ENCODE results near the gene CKMT1A. TPM values are rescaled to one million over a fixed set of nuclear protein-coding genes. Genes with fewer than 3 reads are reported as not detected.

CKMT1A gene
- polyA plus RNA-seq, 3 donors: not detected

DNA sequence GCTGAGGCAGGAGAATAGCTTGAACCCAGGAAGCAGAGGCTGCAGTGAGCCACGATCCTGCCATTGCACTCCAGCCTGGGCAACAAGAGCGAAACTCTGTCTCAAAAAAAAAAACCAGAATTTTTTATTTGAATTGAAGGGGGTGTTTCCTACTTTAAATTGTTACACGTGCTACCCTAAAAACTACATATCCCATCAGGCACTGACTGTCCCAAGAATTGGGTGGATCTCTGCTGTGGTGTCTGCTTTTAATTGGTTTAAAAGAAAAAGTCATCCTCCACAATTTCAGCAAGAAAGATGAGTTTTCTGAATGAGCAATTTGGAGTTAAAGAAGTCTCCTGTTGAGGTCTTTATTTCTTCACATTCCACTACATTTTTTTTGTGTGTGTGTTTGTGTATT, 54.7 kb downstream of the CKMT1A start:
- Mint-ChIP-seq H3K27ac (peak overlapping the region in 6 of 7 donors; percentile 9 to 93 (median 72)), H3K4me1 (peaks cover 41% of the 10 kb centered on the region)
- H3K27ac ChIP-seq (ENCODE audit: low read depth in 1 of 2, low read length in 2 of 2): no peak overlapping the region

More for the DNA sequence above, 54.7 kb downstream of the CKMT1A start:
- DNase-seq: peak in 1 of 3 donors; percentile 19
- H3K9me3 Mint-ChIP-seq: no peaks in the 10 kb centered on the region
- Histone ChIP-seq H3K4me3 (replicated peaks in 1 of 3; ENCODE audit: low read depth in 2 of 3, low read length in 3 of 3) (peak overlapping the region in 1 of 3 experiments; percentile 82), H3K4me2 (replicated peaks; ENCODE audit: extremely low read depth, low read length, poor library complexity, severe bottlenecking) (no peak overlapping the region), H3K9ac (ENCODE audit: insufficient read depth, low read length, poor library complexity, severe bottlenecking) (no peak overlapping the region), H4K20me1 (ENCODE audit: insufficient read depth, low read length) (peaks cover 64% of the 10 kb centered on the region), H3K9me3 (replicated peaks in 1 of 2; ENCODE audit: control insufficient read depth in 1 of 2, insufficient read depth in 1 of 2, low read length in 2 of 2) (no peaks in the 10 kb centered on the region), H3K36me3 (replicated peaks in 1 of 2; ENCODE audit: control insufficient read depth in 1 of 2, insufficient read depth in 2 of 2, low read length in 2 of 2) (peaks cover 8 to 24% of the 10 kb centered on the region in 2 donors), H3K79me2 (ENCODE audit: insufficient read depth, low read length) (peaks cover 72% of the 10 kb centered on the region), H3K4me1 (ENCODE audit: control insufficient read depth in 1 of 2, insufficient read depth in 2 of 2, low read length in 2 of 2) (peaks cover 33 to 49% of the 10 kb centered on the region in 2 donors), H2AFZ (ENCODE audit: insufficient read depth, low read depth, low read length, poor library complexity, severe bottlenecking) (no peak overlapping the region), H3K27me3 (ENCODE audit: control insufficient read depth in 2 of 2, insufficient read depth in 2 of 2, low read length in 2 of 2) (no peaks in the 10 kb centered on the region)
- intact Hi-C loops (cut with micrococcal nuclease): loop anchor here in 1 of 2 donors (5.0 to 10.0 kb wide), 2 partner anchors 44 to 796 kb away; partner anchors contain the start of gene SERF2
- H3K36me3 Mint-ChIP-seq: peaks cover 15 to 20% of the 10 kb centered on the region in 2 donors
- no peak for TF ChIP-seq CTCF (IDR thresholded peaks at IDR 0.05)
- no CpG with 5 or more reads among the region's 3 CpGs for WGBS (ENCODE audit: insufficient coverage)
- peak overlapping the region in 1 of 2 donors; percentile 54 for H3K4me3 Mint-ChIP-seq
- no peaks in the 10 kb centered on the region for H3K27me3 Mint-ChIP-seq (ENCODE audit: low read depth in 3 of 3)

Small RNAs within 50 kb of the gene (small RNA-seq; reads per million reads assigned to genes)
- gene PDIA3P2 (ENCODE audit: insufficient read length, low read depth) (not detected), gene RNU6-353P (ENCODE audit: insufficient read length, low read depth) (not detected), gene RNU6-354P (ENCODE audit: insufficient read length, low read depth) (not detected)

Other genes with a start within 250 kb of the CKMT1A start
- gene TP53BP1, start 200.7 kb upstream of the CKMT1A start, polyA plus RNA-seq: 1 to 10 TPM; 1.8 to 6.7 (median 3.1) TPM
- gene MAP1A, start 176.3 kb upstream of the CKMT1A start, polyA plus RNA-seq: under 1 TPM in 2 of 3 donors, not detected in 1; 0.01 to 0.02 TPM
- gene PPIP5K1, start 103.7 kb upstream of the CKMT1A start, polyA plus RNA-seq: 10 to 100 TPM in 1 of 3 donors, 1 to 10 TPM in 1, under 1 TPM in 1; 0.95 to 19.9 (median 2.0) TPM
- not detected for gene CKMT1B, start 99.8 kb upstream of the CKMT1A start, polyA plus RNA-seq
- under 1 TPM in 1 of 3 donors, not detected in 2; 0.37 TPM for gene STRC, start 75.1 kb upstream of the CKMT1A start, polyA plus RNA-seq
- 1 to 10 TPM in 1 of 3 donors, not detected in 2; 2.5 TPM for gene CATSPER2, start 45.0 kb upstream of the CKMT1A start, polyA plus RNA-seq
- gene PDIA3, start 52.6 kb downstream of the CKMT1A start, polyA plus RNA-seq: 100 to 1,000 TPM; 101 to 305 (median 195) TPM
- gene ELL3, start 83.1 kb downstream of the CKMT1A start, polyA plus RNA-seq: 1 to 10 TPM in 1 of 3 donors, under 1 TPM in 2; 0.29 to 1.2 (median 0.60) TPM
- 1,000 to 10,000 TPM; 1,511 to 3,135 (median 2,483) TPM for gene SERF2, start 98.5 kb downstream of the CKMT1A start, polyA plus RNA-seq
- gene SERINC4, start 106.4 kb downstream of the CKMT1A start, polyA plus RNA-seq: under 1 TPM; 0.09 to 0.70 (median 0.56) TPM
- 10 to 100 TPM in 1 of 3 donors, 1 to 10 TPM in 2; 4.4 to 23.1 (median 5.3) TPM for gene HYPK, start 106.7 kb downstream of the CKMT1A start, polyA plus RNA-seq
- 1 to 10 TPM; 2.6 to 3.7 (median 3.7) TPM for gene MFAP1, start 130.8 kb downstream of the CKMT1A start, polyA plus RNA-seq
- gene WDR76, start 133.1 kb downstream of the CKMT1A start, polyA plus RNA-seq: under 1 TPM; 0.32 to 0.91 (median 0.40) TPM